Stomach (tissue), 4 donors: ENCODE measurements around the gene SSR4.

Experiments
- CTCF ChIP-seq, 7 experiments: fragments of 450-650 bp in 4 of 7; fragments of 200-600 bp in 3 of 7; sonication (generic) in 3 of 7; IDR thresholded peaks; one replicate each; pipeline ENCODE4 v1.5.1; 2016 to 2019; ENCODE audit warnings: antibody characterized with exemption in 7 of 7, control low read depth in 2 of 7, mild to moderate bottlenecking in 1 of 7
- POLR2A ChIP-seq, 4 donors: fragments of 450-650 bp; IDR thresholded peaks; one replicate each; pipeline ENCODE4 v1.6.1; 2016; ENCODE audit warnings: antibody characterized with exemption in 4 of 4, control low read depth in 2 of 4, mild to moderate bottlenecking in 1 of 4, moderate library complexity in 1 of 4

GRCh38 chrX:153821066-153821465 is 26.6 kb downstream of the SSR4 start:
- TF ChIP-seq POLR2A (IDR thresholded peaks at IDR 0.05) = no peak
- no peak for TF ChIP-seq CTCF (IDR thresholded peaks at IDR 0.05)
